A204.1 (cell line): Measurements from ENCODE around the gene RPS6KA3.

Experiments
- FAIRE-seq: peaks from 2 replicates; lab custom pipeline; 2012; peaks lifted over from hg19 to GRCh38; lab: Jason Lieb, UNC

RPS6KA3 gene

DNA sequence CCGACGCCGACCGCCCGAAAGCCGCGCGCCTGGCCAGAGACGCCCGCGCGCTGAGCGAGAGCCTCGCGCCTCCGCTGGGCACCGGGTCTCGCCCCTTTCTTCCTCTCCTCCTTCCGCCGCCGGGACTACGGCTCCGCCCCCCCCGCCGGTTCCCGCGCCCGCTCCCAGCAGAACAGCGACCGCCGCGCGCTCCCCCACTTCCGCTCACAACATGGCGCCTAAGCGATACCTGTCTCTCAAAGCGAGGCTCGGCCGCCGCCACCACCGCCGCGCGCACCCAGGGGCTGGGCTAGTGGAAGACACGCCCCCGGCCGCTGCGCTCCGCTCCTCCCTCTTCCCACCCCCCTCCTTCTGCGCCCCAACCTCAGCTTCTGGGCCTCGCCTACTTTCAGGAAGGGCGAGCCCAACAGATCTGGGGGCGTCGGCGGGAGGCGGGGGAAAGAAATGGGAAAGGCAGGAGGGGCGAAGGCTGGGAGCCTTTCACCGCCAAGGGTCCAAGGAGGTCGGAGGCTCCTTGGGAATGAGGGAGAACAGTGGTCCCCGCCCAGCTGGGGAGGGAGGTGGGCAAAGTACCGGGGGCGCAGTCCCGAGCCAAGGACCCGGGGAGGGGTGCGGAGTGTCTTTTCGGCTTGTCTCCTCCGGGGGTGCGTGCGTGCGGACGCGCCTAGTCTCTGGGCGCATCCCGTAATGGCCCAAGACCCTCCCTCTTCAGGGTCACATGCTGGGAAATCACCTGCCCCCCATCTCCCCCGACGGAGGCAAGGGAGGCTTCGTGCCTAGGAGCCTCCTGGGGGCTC is at the start of gene RPS6KA3:
RPS6KA3 (minus strand) TSS at position 100 of the 797 bp plus-strand sequence. CDS start 277 bp downstream, outside the sequence.
- FAIRE-seq = no peak

DNA sequence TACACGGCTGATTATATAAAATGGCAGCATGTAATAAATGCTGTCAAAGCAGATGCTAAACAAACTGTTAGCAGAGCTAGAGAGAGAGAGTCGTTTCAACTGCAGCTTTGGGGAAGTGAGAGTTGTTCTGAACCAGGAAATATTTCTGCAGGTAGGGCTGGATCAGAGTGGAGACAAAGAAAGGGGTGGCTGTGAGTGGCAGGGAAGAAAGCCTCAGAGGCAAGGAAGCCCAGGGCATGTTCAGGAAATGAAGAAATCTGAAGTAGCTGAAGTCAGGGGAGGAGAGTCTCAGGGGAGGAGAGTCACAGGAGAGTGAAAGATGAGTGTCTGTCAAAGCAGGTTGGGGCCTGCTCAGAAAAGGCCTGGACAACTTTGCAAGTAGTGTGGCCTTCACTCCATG is 48.4 kb upstream of the RPS6KA3 start:
- FAIRE-seq = no peak

- FAIRE-seq = no peak
Measured at GRCh38 chrX:20313899-20314298, 47.2 kb upstream of the RPS6KA3 start.

- FAIRE-seq = no peak
Measured at GRCh38 chrX:20312018-20312417, 45.3 kb upstream of the RPS6KA3 start.

GRCh38 chrX:20311505-20311904 is 44.8 kb upstream of the RPS6KA3 start:
- FAIRE-seq = no peak

DNA sequence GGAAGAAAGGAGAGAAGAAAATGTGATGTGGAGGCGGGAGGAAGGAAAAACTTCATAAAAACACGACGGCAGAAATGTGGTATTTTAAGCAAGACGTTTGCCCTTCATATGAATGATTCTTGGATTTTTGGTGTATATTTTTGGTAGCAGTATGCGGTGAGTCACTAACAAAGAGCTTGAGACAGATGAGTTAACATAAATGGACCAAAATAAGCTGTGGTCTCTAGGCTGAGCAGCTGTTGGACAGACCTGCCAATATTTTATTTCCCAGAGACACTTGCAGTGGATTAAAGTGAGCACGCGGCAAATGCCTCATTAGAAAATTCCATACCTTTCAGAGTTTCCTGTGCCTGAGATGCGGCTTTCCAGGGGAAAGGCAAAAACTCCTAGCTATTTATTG is 43.1 kb upstream of the RPS6KA3 start:
- no peak for FAIRE-seq

GRCh38 chrX:20306668-20307067 is 40.0 kb upstream of the RPS6KA3 start:
- FAIRE-seq = no peak

GRCh38 chrX:20300822-20301221 is 34.1 kb upstream of the RPS6KA3 start:
- no peak for FAIRE-seq

- no peak for FAIRE-seq
Measured at GRCh38 chrX:20294957-20295356, 28.2 kb upstream of the RPS6KA3 start.

GRCh38 chrX:20294284-20294683 is 27.6 kb upstream of the RPS6KA3 start:
- FAIRE-seq = no peak

- no peak for FAIRE-seq
Measured at GRCh38 chrX:20285511-20285910, 18.8 kb upstream of the RPS6KA3 start.

DNA sequence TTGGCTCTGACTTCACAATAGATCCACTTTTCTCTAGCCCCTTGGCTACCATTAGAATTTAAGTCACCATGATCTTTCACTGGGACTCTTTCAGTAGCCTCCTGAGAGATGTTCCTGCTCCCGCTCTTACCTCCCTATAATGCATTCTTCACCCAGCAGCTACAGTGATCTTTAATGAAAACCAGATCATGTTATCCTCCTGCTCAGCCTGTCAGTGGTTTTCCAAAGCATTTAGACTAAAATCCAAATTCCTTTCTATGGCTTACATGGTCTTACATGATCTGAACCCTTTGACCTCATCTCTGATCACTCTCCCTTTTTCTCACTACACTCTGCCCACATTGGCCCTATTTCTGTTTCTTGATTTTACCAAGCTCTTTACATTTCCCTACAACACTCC is 18.3 kb upstream of the RPS6KA3 start:
- no peak for FAIRE-seq

GRCh38 chrX:20284444-20284843 is 17.7 kb upstream of the RPS6KA3 start:
- FAIRE-seq = no peak

DNA sequence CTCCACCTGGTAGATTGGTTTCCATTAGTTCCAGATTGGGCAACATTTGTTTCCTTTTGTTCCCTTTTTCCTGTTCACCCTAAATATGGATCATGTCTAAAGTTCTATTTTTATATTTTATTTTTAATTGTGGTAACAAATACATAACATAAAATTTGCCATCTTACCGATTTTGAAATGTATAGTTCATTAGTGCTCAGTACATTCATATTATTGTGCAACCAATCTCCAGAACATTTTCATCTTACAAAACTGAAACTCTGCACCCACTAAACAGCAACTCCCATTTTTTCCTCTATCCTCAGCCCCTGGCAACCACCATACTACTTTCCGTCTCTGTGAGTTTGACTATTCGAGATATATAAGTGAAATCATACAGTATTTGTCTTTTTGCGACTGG is 14.2 kb upstream of the RPS6KA3 start:
- no peak for FAIRE-seq

- no peak for FAIRE-seq
Measured at GRCh38 chrX:20274121-20274520, 7.4 kb upstream of the RPS6KA3 start.

DNA sequence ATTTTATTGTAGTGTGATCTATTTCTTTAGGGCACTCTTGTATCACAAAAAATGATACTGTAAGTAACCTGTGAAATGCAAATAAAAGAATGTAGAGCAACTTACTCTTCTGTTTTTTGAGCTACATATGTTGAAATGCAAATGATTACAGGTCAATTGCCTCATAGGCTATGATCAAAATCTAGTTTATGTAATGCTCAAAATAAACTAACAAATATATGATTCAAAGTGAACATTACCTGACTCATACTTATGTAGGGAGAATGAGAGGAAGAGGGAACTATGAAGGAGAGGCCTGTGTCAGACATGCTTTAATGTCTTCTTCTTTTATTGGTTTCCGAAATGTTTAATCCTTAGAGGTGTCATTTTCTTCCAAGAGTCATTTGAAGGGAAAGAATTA is 5.0 kb upstream of the RPS6KA3 start:
- FAIRE-seq = no peak

- FAIRE-seq = no peak
Measured at GRCh38 chrX:20271186-20271585, 4.5 kb upstream of the RPS6KA3 start.

GRCh38 chrX:20270562-20270890 is 3.8 kb upstream of the RPS6KA3 start:
- FAIRE-seq = no peak

- no peak for FAIRE-seq
Measured at GRCh38 chrX:20269848-20270561, 3.3 kb upstream of the RPS6KA3 start.

DNA sequence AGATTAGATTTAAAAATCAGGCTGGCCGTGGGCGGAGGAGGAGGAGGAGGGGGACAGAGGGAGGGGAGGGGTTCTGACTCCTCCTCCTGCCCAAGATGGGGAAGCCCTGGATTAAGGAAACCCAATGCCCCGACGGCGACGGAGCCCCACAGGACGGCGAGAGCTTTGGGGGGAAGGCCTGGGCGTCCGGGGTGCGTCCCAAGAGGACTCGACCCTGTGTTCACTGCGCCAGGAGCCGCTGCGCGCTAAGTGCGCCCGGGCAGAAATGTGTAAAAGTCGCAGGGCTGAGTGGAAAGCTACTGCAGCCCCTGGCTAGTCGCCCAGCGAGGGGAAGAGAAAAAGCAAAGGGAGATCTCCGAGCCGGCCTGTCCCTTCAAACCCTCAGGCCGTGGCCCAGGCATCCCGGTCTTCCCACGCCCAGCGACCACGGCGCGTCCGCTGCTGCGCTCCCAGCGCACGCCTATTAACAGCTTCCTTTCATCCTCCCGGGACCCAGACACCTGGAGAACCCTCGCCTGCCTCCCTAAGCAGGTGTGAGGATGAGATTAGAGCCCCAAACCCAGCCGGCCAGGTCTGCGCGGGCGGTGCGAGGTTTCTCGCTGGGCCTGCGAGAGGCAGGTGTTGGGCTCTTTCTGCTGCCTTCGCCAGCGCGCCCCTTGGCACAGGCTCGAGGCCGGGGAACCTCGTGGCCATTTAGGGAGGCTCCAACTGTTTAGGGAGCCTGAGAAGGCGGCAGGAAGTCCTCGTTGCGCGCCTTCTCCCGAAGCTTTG is 1.4 kb upstream of the RPS6KA3 start:
- FAIRE-seq = no peak

DNA sequence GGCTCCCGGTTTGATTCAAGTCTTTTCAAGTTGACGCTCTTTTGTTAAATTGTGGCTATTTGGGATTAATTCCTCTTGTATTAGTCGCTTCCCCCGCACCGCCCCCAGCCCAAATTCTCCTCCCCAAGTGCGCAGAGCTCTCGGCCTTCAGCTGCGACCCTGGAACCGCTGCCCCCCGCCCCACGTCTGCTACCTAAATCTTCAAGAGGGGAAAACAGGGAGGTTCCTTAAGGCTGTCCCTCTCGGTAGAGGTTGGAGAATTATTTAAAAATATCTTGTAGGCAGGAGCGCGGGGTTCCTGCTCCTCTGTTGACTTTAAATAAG is 860 bp upstream of the RPS6KA3 start:
- no peak for FAIRE-seq

DNA sequence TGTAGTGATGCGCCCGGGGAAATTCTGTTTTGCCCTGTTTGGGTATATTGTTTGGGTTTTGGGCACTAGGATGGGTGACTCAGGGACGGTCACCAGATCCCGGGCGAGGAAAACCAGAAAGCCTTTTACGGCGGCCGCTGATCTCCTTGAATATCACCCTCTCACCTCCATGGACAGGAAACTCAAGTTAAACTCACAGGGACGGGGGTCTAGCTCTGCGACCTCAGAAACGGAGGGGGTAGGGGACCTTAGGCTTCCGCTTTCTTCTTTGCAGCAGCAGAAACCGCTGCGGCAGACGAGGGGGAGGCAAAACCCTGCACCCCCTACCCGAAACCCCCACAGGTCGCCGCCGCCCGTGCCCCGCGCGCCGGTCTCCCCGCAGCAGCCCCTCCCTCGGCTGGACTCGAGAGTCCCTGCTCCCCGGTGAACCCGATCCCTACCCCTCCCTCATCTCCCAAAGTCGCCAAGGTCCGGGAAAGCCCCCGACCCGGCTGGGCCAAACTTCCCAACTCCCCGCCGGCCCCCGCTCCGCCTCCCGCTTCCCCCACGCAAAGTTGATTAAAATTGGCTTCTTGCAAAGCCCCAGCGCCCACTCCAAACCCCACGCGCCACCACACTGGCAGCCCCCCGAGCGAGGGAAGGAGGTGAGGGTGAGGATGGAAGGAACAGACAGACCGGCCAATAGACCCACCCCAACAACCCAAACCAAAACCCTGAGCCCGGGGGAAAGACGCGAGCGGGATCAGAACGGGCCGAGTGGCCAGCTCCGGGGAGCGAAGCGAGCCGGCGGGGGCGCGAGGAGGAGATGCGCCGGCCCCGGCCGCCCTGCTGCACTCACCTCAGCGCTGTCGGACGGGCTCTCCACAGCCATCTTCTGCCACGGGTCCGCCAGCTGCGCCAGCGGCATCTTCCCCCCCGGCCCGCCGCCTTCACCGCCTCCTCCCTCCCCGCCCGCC is 705 bp downstream of the RPS6KA3 start:
- no peak for FAIRE-seq
